RWPE1 (cell line): ENCODE results near the gene C2orf81.

Experiments
- CTCF ChIA-PET: fragments of 350-600 bp; sonication (Branson Sonifier 250); formaldehyde crosslinking; extraction: SDS; loops from one replicate; lab custom pipeline; 2021; lab: Yijun Ruan, JAX
- POLR2A ChIA-PET: fragments of 400-600 bp; formaldehyde crosslinking; extraction: SDS; loops from one replicate; lab custom pipeline; 2020; ENCODE audit warnings: antibody characterized with exemption; ENCODE audit not compliant: low non-redundant PET; lab: Yijun Ruan, JAX
- DNase-seq: peaks from one replicate; pipeline ENCODE4 v3.0.0; 2012; ENCODE audit warnings: low spot score
- H3K27ac ChIP-seq: fragments of 450-650 bp; 2 replicates; pipeline ENCODE4 v1.5.1; 2017
- TF ChIP-seq, protein P1 (sequence below): fragments of 450-650 bp; conservative IDR thresholded peaks from 2 replicates; pipeline ENCODE4 v1.5.1; 2017; ENCODE audit warnings: low read depth, mild to moderate bottlenecking

C2orf81 gene

DNA sequence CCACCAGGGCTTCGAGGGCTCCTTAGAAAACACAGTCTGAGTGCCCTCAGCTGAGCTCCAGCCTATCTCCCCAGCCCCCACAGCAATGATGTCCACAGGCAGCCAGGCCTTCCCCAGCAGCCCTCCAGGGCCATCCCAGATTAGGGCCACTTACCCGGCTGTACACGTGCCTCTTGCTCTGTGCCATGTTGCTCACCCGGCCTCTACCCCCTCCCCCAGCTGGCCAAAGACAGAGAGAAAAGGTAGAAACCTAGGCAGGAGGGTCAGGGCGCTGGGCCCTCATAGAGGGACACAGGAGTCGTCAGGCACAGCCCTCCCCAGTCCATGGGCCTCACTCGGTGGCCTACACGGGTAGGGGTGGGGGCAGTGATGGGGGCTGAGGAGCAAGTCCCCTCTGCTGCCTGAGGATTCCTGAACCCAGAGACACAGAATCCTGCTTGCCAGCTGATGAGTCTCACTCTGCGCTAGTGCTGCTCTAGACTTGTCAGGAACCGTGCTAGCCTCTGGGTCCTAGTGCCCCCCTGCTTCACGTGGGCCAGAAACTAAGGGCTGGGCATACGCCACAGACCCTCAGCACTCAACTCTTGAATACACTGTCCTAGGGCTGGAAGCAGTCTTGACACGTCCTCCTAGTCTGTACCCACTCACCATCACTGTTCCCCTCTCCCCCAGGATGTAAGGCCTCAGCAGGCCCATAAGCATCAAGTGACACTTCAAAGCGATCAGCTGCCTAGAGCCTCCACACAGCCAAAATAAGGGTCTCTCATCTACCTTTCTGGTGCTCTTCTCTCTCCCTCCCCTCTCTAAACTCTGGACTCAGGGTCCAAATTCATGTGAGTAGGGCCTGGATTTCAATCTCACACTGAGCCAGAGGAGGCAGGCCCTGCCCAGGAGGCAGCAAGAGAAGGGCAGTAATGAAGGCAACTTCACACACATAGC is 41.3 kb downstream of the C2orf81 start, which contains the start of gene DCTN1:
Gene DCTN1 (minus strand): TSS at position 461 of the 939 bp plus-strand sequence. CDS start 274 bp downstream, at position 187.
- peak; percentile 70 for DNase-seq
- ChIA-PET POLR2A (no interaction called here), CTCF (interaction anchor here (1.9 kb wide), 1 partner anchor 12 kb away, joined by 8 read pairs; no protein-coding TSS in a partner anchor)
- TF ChIP-seq, protein P1, sequence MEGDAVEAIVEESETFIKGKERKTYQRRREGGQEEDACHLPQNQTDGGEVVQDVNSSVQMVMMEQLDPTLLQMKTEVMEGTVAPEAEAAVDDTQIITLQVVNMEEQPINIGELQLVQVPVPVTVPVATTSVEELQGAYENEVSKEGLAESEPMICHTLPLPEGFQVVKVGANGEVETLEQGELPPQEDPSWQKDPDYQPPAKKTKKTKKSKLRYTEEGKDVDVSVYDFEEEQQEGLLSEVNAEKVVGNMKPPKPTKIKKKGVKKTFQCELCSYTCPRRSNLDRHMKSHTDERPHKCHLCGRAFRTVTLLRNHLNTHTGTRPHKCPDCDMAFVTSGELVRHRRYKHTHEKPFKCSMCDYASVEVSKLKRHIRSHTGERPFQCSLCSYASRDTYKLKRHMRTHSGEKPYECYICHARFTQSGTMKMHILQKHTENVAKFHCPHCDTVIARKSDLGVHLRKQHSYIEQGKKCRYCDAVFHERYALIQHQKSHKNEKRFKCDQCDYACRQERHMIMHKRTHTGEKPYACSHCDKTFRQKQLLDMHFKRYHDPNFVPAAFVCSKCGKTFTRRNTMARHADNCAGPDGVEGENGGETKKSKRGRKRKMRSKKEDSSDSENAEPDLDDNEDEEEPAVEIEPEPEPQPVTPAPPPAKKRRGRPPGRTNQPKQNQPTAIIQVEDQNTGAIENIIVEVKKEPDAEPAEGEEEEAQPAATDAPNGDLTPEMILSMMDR: no peak
- H3K27ac ChIP-seq: peak within 1 kb of the TSS; percentile 52

- ChIA-PET POLR2A (no interaction called here), CTCF (no interaction called here)
- H3K27ac ChIP-seq: no peak overlapping the region
- TF ChIP-seq, protein P1: no peak
- no peak for DNase-seq
Observed at GRCh38 chr2:74378007-74378406, 43.4 kb downstream of the C2orf81 start.

DNA sequence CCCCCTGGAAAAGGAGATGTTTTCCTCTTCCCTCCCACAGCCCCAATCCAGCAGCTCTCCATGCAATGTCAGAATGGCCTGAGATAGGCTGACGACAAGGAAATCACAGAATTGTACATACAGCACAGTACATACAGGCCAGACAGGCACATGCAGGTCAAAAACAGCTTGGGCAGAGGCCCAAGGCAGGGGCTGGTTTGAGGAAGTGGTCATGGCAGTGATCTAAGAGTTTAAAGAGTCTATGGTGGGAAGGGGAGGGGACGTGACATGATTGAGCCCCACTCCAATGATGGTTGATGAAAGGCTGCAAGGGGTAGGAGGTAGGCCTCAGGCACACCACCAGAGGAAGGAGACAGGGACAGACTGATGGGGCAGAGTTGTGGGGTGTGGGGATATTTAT is 45.6 kb downstream of the C2orf81 start:
- ChIA-PET POLR2A (no interaction called here), CTCF (no interaction called here)
- no peak for DNase-seq
- H3K27ac ChIP-seq: no peak overlapping the region
- TF ChIP-seq, protein P1: no peak

- peak; percentile 20 for DNase-seq
- ChIA-PET POLR2A (no interaction called here), CTCF (interaction anchor here (0.5 kb wide), 1 partner anchor 520 kb away, joined by 3 read pairs; no protein-coding TSS in a partner anchor)
- no peak overlapping the region for H3K27ac ChIP-seq
- TF ChIP-seq, protein P1: no peak
Observed at GRCh38 chr2:74374509-74375205, 46.8 kb downstream of the C2orf81 start.

GRCh38 chr2:74373985-74374384 is 47.4 kb downstream of the C2orf81 start:
- ChIA-PET CTCF (interaction anchor here (0.5 kb wide), 1 partner anchor 521 kb away, joined by 3 read pairs; no protein-coding TSS in a partner anchor), POLR2A (no interaction called here)
- TF ChIP-seq, protein P1: no peak
- DNase-seq: no peak
- H3K27ac ChIP-seq: no peak overlapping the region

GRCh38 chr2:74373221-74373676 is 48.2 kb downstream of the C2orf81 start:
- TF ChIP-seq, protein P1: no peak

More at GRCh38 chr2:74373221-74373676, 48.2 kb downstream of the C2orf81 start:
- ChIA-PET CTCF (no interaction called here), POLR2A (no interaction called here)
- H3K27ac ChIP-seq: no peak overlapping the region
- DNase-seq: no peak
